ENCODE data around the gene LTB4R. TPM values are rescaled to one million over a fixed set of nuclear protein-coding genes. Genes with fewer than 3 reads are reported as not detected.

Gene LTB4R
- total and polyA plus RNA-seq, 2 donors from 2014 or later, result 4.6 to 9.3 TPM

GRCh38 chr14:24292118-24292807 lies 19.0 kb upstream of the LTB4R start:
- DNase-seq, result no peak
- Histone ChIP-seq H3K36me3 (ENCODE audit: control insufficient read depth in 2 of 3, insufficient read depth in 3 of 3, low read length in 3 of 3) (peaks cover 6 to 36% (median 29%) of the 10 kb centered on the region in 3 donors), H3K4me1 (ENCODE audit: control insufficient read depth in 2 of 3, insufficient read depth in 2 of 3, low read depth in 1 of 3, low read length in 3 of 3) (peaks cover 0 to 4% (median 0%) of the 10 kb centered on the region in 3 donors), H3K4me3 (ENCODE audit: low read length in 3 of 3) (no peak overlapping the region), H3K9me3 (ENCODE audit: control insufficient read depth in 2 of 3, insufficient read depth in 1 of 3, low read length in 3 of 3) (no peaks in the 10 kb centered on the region), H3K9ac (ENCODE audit: low read length in 3 of 3) (no peak overlapping the region), H3K27ac (ENCODE audit: low read depth in 2 of 2, low read length in 2 of 2) (no peak overlapping the region), H3K27me3 (ENCODE audit: control insufficient read depth, insufficient read depth, low read length) (no peaks in the 10 kb centered on the region)
- no peak for TF ChIP-seq CTCF (IDR thresholded peaks at IDR 0.05; ENCODE audit: borderline replicate concordance, extremely low read depth, insufficient read depth)
- intact Hi-C loops (cut with DNase I), result no loop called here
- FAIRE-seq, result no peak

GRCh38 chr14:24293525-24293924 lies 17.8 kb upstream of the LTB4R start:
- H3K4me1 ChIP-seq (ENCODE audit: control insufficient read depth in 2 of 3, insufficient read depth in 2 of 3, low read depth in 1 of 3, low read length in 3 of 3), result peaks cover 0 to 4% (median 0%) of the 10 kb centered on the region in 3 donors
- FAIRE-seq (no peak), DNase-seq (no peak)
- no peak overlapping the region for H3K4me3 ChIP-seq (ENCODE audit: low read length in 3 of 3)
- intact Hi-C loops (cut with DNase I), result no loop called here
- TF ChIP-seq CTCF (IDR thresholded peaks at IDR 0.05; ENCODE audit: borderline replicate concordance, extremely low read depth, insufficient read depth), result no peak
- no peak overlapping the region for H3K9ac ChIP-seq (ENCODE audit: low read length in 3 of 3)
- no peaks in the 10 kb centered on the region for H3K9me3 ChIP-seq (ENCODE audit: control insufficient read depth in 2 of 3, insufficient read depth in 1 of 3, low read length in 3 of 3)
- peaks cover 6 to 36% (median 29%) of the 10 kb centered on the region in 3 donors for H3K36me3 ChIP-seq (ENCODE audit: control insufficient read depth in 2 of 3, insufficient read depth in 3 of 3, low read length in 3 of 3)
- no peaks in the 10 kb centered on the region for H3K27me3 ChIP-seq (ENCODE audit: control insufficient read depth, insufficient read depth, low read length)
- no peak overlapping the region for H3K27ac ChIP-seq (ENCODE audit: low read depth in 2 of 2, low read length in 2 of 2)

GRCh38 chr14:24296341-24297157 lies 14.8 kb upstream of the LTB4R start:
- no peak overlapping the region for H3K27ac ChIP-seq (ENCODE audit: low read depth in 2 of 2, low read length in 2 of 2)
- intact Hi-C loops (cut with DNase I), result no loop called here
- no peak overlapping the region for H3K9ac ChIP-seq (ENCODE audit: low read length in 3 of 3)
- no peak for FAIRE-seq
- H3K36me3 ChIP-seq (ENCODE audit: control insufficient read depth in 2 of 3, insufficient read depth in 3 of 3, low read length in 3 of 3), result peaks cover 6 to 21% (median 20%) of the 10 kb centered on the region in 3 donors
- peaks cover 0 to 17% (median 8%) of the 10 kb centered on the region in 3 donors for H3K4me1 ChIP-seq (ENCODE audit: control insufficient read depth in 2 of 3, insufficient read depth in 2 of 3, low read depth in 1 of 3, low read length in 3 of 3)
- TF ChIP-seq CTCF (IDR thresholded peaks at IDR 0.05; ENCODE audit: borderline replicate concordance, extremely low read depth, insufficient read depth), result peak; percentile 71
- H3K27me3 ChIP-seq (ENCODE audit: control insufficient read depth, insufficient read depth, low read length), result no peaks in the 10 kb centered on the region
- H3K4me3 ChIP-seq (ENCODE audit: low read length in 3 of 3), result no peak overlapping the region
- H3K9me3 ChIP-seq (ENCODE audit: control insufficient read depth in 2 of 3, insufficient read depth in 1 of 3, low read length in 3 of 3), result no peaks in the 10 kb centered on the region
- peak in 3 of 5 donors; percentile 68 to 84 (median 77) for DNase-seq
